Measurements from ENCODE around the gene RFXAP.

RFXAP gene

DNA sequence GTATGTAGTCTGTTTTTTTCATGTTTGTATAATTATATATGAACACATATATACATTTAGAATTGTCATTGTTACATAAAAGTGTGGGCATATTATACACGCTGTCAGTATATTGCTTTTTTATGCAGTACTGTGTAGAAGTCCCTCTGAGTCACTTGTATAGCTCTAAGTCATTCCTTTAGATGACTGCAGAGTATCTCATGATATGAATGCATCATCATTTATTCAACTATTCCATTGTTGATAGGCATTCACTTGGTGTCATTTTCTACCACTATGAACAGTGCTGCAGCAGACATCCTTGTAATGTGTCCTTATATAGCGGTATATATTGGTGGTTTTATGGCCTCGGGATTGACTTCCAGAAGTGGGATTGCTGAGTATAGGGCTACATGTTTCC is 15.3 kb downstream of the RFXAP start:
- no peaks in the 10 kb centered on the region for H3K9me3 ChIP-seq (ENCODE audit: control insufficient read depth, insufficient read depth, low read length)
- no peaks in the 10 kb centered on the region for H3K36me3 ChIP-seq (ENCODE audit: insufficient read depth, low read length)
- peaks cover 2% of the 10 kb centered on the region for H3K4me1 ChIP-seq (ENCODE audit: insufficient read depth, low read length)
- no peak overlapping the region for H3K9ac ChIP-seq (ENCODE audit: low read depth, low read length)

DNA sequence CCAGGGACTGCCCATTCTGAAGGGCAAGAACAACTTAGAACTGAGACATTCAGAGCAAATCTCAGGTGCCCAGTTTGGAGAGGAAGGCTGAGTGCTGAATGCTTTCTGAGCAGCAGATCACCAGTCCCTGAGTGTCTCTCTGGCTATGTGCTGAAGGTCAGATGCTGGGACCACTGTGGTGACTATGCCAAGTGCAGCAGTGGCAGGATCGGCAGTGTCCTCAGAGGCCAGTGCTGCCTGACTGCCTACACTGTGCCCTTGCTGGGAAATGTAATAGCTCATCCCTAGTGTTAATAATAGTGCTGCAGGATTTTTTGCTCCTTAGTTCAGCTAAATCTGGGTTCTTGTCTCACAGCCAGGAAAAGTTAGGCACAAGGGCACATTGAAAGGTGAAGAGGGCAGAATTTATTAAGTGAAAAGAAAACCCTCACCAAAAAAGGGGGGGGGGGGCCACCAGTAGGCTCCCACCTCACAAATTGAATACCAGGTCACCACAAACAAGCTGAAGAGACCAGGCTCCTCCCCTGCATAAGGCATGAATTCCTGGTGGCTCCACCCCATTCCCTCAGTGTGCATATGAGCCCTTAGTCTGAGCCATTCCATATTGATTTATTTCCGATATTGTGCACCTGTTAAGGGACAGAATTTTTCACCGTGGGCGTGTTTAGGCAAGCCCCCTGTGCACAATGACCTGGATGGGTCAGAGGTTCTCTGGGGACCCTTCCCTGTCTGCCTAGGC is 18.5 kb downstream of the RFXAP start:
- H3K36me3 ChIP-seq (ENCODE audit: insufficient read depth, low read length), result no peaks in the 10 kb centered on the region
- no peak overlapping the region for H3K9ac ChIP-seq (ENCODE audit: low read depth, low read length)
- H3K4me1 ChIP-seq (ENCODE audit: insufficient read depth, low read length), result peaks cover 5% of the 10 kb centered on the region
- H3K9me3 ChIP-seq (ENCODE audit: control insufficient read depth, insufficient read depth, low read length), result no peaks in the 10 kb centered on the region

DNA sequence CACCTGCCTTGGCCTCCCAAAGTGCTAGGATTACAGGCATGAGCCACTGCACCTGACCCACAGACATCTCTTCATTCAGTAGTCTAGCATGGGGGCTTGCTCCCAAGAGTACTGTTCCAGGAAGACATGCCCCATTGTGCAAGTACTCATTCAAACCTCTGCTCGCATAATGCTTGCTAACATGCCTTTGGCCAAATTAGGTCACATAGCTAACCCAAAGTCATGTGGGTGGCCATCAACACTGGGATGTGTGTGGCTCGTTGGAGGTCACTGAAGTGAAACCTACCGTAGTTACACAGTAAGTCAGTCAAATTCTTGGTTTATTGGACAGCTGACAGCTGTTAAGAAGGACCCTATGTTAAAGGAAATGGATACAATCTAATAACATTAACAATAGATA is 20.3 kb downstream of the RFXAP start:
- Histone ChIP-seq H3K36me3 (ENCODE audit: insufficient read depth, low read length) (no peaks in the 10 kb centered on the region), H3K4me1 (ENCODE audit: insufficient read depth, low read length) (peaks cover 5% of the 10 kb centered on the region), H3K9ac (ENCODE audit: low read depth, low read length) (no peak overlapping the region), H3K9me3 (ENCODE audit: control insufficient read depth, insufficient read depth, low read length) (no peaks in the 10 kb centered on the region)

DNA sequence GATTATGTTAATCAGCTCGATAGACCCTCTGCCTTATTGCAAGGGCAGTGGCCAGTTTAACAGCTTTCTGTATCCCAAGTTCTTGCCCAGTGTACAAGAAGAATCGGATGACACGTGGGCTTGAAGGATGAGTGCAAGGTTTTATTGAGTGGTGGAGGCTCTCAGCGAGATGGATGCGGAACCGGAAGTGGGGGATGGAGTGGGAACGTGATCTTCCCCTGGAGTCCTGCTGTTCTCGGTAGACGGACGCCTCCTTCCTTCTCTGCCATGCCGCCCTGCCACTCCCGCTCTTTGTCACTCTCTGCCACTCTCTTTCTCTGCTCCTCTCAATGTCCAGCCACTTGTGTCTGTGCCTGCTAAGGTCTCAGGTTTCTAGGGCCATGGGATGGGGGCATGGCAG is 21.0 kb downstream of the RFXAP start:
- Histone ChIP-seq H3K36me3 (ENCODE audit: insufficient read depth, low read length) (no peaks in the 10 kb centered on the region), H3K9me3 (ENCODE audit: control insufficient read depth, insufficient read depth, low read length) (no peaks in the 10 kb centered on the region), H3K4me1 (ENCODE audit: insufficient read depth, low read length) (peaks cover 5% of the 10 kb centered on the region), H3K9ac (ENCODE audit: low read depth, low read length) (no peak overlapping the region)

DNA sequence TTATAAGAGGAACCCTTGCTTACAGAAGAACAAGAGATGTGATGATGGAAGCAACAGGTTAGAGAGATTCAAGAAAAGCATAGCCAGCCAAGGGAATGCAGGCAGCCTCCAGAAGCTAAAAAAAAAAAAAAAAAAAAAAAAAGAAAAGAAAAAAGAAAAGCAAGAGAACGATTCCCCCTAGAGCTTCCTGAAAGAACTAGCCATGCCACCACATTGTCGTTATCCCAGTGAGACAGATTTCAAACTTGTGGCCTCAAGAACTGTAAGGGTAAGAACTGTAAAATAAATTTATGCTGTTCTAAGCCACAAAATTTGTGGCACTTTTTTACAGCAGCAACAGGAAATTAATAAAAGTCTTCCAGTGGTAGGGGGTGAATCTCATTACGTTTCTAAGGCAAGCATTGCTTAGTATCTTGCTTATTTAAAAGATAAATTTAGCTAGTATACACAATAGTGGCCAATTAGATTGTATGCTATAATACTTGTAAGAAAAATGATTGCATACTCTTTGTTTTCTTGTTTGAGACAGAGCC is 21.8 kb downstream of the RFXAP start:
- Histone ChIP-seq H3K9ac (ENCODE audit: low read depth, low read length) (no peak overlapping the region), H3K9me3 (ENCODE audit: control insufficient read depth, insufficient read depth, low read length) (no peaks in the 10 kb centered on the region), H3K4me1 (ENCODE audit: insufficient read depth, low read length) (peaks cover 5% of the 10 kb centered on the region), H3K36me3 (ENCODE audit: insufficient read depth, low read length) (no peaks in the 10 kb centered on the region)

DNA sequence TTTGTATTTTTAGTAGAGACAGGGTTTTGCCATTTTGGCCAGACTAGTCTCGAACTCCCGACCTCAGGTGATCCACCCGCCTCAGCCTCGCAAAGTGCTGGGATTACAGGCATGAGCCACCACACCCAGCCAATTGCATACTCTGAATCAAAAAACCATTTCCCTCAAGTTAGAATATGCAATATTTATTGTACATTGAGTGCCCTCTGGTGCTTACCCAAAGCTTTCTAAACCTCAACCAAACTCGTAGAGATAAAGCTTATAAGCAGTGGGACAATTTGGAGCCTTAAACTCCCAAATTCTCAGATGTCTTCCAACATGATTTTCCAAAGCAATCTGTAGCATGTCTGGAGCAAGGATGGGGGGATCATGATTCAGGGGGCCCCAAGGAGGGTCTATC is 22.4 kb downstream of the RFXAP start:
- Histone ChIP-seq H3K36me3 (ENCODE audit: insufficient read depth, low read length) (no peaks in the 10 kb centered on the region), H3K4me1 (ENCODE audit: insufficient read depth, low read length) (peaks cover 5% of the 10 kb centered on the region), H3K9ac (ENCODE audit: low read depth, low read length) (no peak overlapping the region), H3K9me3 (ENCODE audit: control insufficient read depth, insufficient read depth, low read length) (no peaks in the 10 kb centered on the region)

DNA sequence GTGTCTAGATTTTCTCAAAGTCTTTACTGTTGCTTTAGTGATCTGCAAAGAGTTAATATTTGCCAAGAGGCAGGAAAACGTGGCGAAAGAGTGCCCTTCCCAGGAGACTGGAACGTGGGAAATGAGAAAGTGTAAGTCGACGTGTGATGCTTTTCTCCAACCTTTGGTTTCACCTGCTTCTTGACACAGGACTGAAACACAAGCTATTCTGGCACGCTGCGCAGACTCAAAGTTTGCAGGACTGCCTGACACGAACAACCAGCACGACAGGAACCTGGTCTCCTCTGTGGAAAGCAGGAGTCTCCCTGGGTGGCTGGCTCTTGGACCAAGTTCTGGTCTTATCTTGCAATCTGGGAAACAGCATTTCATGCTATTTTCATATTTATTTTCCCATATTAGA is 28.6 kb downstream of the RFXAP start:
- H3K4me1 ChIP-seq (ENCODE audit: insufficient read depth, low read length), result no peaks in the 10 kb centered on the region
- no peak overlapping the region for H3K9ac ChIP-seq (ENCODE audit: low read depth, low read length)
- no peaks in the 10 kb centered on the region for H3K36me3 ChIP-seq (ENCODE audit: insufficient read depth, low read length)
- H3K9me3 ChIP-seq (ENCODE audit: control insufficient read depth, insufficient read depth, low read length), result no peaks in the 10 kb centered on the region

DNA sequence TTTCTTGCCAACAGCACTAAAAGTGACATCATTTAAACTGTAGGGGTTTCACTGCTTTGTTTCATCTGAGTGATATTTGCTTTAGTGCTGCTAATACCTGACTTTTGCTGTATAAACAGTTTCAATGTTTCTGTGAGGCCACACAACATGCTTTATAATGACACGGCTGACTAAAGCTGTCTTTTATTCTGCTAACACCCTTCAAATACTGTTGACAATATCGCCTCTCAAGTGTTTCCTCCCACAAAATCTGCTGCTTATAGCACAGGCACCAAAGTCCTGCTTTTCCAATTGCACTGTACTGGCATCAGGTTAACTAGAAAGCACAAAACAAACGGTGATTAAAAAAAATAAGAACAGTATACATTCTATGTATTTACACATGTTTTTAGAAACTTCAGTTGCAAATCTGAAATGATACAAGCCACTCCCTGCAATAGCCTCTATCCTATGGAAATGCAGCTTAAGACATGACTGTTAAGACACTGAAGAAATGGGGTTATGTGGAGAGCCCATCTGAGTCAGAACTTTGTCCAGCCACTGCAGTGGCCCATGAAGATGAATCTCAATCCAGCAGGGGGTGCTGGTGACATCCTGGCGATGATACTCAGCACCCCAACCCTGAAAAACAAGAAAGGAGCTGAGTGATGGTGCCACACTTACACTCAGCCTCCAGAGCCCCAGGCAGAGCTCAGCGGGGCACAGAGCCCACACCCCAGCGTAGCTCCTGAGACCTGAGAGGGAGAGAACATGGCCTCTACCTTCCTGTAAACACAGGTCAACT is 29.4 kb downstream of the RFXAP start:
- Histone ChIP-seq H3K9me3 (ENCODE audit: control insufficient read depth, insufficient read depth, low read length) (no peaks in the 10 kb centered on the region), H3K4me1 (ENCODE audit: insufficient read depth, low read length) (no peaks in the 10 kb centered on the region), H3K9ac (ENCODE audit: low read depth, low read length) (no peak overlapping the region), H3K36me3 (ENCODE audit: insufficient read depth, low read length) (no peaks in the 10 kb centered on the region)

DNA sequence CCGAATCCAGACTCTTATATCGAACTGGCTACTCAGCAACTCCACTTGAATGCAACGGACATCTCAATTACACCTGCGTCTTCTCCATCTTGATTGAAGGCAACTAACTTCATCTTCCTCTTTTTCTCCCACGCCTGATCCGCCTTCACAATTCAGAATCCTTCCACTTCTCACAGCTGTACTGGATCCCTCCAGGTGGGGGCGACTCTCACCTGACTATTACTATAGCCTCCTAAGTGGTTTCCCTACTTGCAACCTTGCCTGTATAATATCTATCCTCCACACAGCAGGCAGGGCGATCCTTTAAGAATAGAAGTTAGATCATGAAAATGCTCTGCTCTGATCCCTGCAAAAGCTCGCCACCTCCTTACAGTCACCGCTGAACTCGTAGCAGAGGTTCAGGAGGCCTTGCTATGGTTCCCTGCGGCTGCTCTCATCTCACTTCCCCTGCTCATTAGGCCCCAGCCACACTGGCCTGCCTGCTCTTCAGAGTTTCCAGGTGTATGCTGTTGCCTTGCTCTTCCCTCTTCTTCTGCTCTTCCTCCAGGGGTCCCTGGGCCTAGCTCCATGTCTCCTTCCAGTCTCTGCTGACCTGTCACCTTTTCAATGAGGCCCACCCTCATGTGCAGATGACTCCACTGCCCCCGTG is 31.9 kb downstream of the RFXAP start:
- no peaks in the 10 kb centered on the region for H3K4me1 ChIP-seq (ENCODE audit: insufficient read depth, low read length)
- H3K9me3 ChIP-seq (ENCODE audit: control insufficient read depth, insufficient read depth, low read length), result no peaks in the 10 kb centered on the region
- no peaks in the 10 kb centered on the region for H3K36me3 ChIP-seq (ENCODE audit: insufficient read depth, low read length)
- no peak overlapping the region for H3K9ac ChIP-seq (ENCODE audit: low read depth, low read length)

DNA sequence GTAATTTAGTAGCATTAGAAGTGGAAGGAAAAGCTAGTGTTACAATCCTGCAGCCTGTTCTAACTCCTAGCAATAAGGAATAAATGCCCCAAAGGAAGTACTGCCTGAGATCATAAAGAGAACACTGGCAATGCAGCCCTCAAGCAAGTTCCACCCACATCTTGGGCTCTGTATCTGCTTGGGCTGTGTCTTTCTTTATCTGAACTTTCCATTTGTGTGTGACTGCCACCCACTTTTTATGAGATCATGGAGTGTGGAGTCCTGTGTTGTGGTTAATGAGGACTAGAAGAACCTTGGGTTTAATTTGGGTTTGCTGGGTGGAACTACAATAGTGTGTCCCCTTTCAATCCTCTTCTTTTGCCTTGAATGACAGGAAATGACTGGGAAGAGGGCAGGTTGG is 38.2 kb downstream of the RFXAP start:
- Histone ChIP-seq H3K36me3 (ENCODE audit: insufficient read depth, low read length) (no peaks in the 10 kb centered on the region), H3K9me3 (ENCODE audit: control insufficient read depth, insufficient read depth, low read length) (no peaks in the 10 kb centered on the region), H3K4me1 (ENCODE audit: insufficient read depth, low read length) (peaks cover 2% of the 10 kb centered on the region; the same call in 1 of the 2 replicates), H3K9ac (ENCODE audit: low read depth, low read length) (no peak overlapping the region)

DNA sequence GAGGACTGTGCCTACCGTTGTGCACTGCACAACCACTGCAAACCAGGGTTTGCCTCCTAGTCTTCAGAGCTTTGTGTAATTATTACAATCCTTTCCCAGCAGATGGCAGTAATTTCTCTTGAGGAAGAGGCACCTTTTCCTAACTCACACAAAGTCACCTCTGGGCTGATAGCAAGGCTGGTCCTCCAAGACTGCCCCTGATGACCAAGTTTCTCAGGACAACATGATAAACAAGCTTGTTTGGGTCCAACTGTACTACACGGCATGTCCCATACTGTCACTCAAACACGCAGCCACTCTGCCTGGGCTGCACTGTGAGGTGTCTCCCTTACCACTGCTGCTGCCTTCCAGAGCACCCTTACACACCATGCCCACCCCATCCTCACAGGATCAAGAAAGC is 39.3 kb downstream of the RFXAP start:
- Histone ChIP-seq H3K4me1 (ENCODE audit: insufficient read depth, low read length) (peaks cover 3% of the 10 kb centered on the region; the same call in 1 of the 2 replicates), H3K9me3 (ENCODE audit: control insufficient read depth, insufficient read depth, low read length) (no peaks in the 10 kb centered on the region), H3K36me3 (ENCODE audit: insufficient read depth, low read length) (no peaks in the 10 kb centered on the region), H3K9ac (ENCODE audit: low read depth, low read length) (no peak overlapping the region)

DNA sequence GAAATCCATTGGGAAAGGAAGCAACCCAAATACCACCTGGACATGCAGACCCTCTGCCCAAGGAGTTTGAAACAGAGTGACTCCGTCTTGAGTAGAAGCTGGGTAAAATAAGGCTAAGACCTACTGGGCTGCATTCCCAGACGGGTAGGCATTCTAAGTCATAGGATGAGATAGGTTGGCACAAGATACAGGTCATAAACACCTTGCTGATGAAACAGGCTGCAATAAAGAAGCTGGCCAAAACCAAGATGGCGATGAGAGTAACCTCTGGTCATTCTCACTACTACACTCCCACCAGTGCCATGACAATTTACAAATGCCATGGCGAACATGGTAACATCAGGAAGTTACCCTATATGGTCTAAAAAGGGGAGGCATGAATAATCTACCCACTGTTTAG is 40.2 kb downstream of the RFXAP start:
- peaks cover 3% of the 10 kb centered on the region; the same call in 1 of the 2 replicates for H3K4me1 ChIP-seq (ENCODE audit: insufficient read depth, low read length)
- H3K9ac ChIP-seq (ENCODE audit: low read depth, low read length), result no peak overlapping the region
- no peaks in the 10 kb centered on the region for H3K9me3 ChIP-seq (ENCODE audit: control insufficient read depth, insufficient read depth, low read length)
- H3K36me3 ChIP-seq (ENCODE audit: insufficient read depth, low read length), result no peaks in the 10 kb centered on the region

DNA sequence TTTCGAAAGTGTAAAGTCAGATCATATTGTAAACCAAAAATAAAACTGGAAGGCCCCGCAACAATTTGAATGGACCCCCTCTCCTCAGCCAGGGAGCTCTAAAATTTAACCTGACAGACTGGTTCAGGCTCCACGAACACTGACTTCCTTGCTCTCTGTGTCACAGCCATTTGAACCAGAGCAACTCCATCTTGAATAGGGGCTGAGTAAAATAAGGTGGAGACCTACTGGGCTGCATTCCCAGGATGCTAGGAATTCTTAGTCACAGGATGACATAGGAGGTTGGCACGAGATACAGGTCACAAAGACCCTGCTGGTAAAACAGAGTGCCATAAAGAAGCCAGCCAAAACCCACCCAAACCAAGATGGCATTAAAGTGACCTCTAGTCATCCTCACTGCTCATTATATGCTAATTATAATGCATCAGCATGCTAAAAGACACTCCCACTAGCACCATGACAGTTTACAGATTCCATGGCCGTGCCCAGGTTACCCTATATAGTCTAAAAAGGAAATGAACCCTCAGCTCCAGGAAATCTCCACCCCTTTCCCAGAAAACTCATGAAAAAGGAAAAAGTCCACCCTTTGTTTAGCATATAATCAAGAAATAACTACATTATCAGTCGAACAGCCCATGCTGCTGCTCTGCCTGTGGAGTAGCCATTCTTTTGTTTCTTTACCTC is 43.1 kb downstream of the RFXAP start:
- Histone ChIP-seq H3K36me3 (ENCODE audit: insufficient read depth, low read length) (no peaks in the 10 kb centered on the region), H3K9me3 (ENCODE audit: control insufficient read depth, insufficient read depth, low read length) (no peaks in the 10 kb centered on the region), H3K9ac (ENCODE audit: low read depth, low read length) (no peak overlapping the region), H3K4me1 (ENCODE audit: insufficient read depth, low read length) (peaks cover 6% of the 10 kb centered on the region)

DNA sequence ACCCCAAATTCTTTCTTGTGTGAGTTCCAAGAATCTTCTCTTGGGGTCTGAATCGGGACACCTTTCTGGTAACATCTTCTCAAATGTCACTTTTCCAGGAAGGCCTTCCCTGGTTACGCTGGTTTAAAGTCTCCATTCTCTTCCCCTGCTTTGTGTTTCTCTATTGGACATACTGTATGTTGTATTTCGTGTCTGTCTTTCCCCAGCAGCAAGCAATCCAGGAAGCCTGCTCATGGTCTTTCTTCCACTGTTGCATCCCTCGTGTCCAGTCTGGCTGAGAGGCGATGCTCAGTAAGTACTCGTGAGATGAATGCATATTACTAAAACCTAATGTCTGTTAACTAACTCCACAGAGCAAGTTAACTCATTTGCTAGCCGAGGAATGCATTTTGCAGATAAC is 43.7 kb downstream of the RFXAP start:
- Histone ChIP-seq H3K9ac (ENCODE audit: low read depth, low read length) (no peak overlapping the region), H3K9me3 (ENCODE audit: control insufficient read depth, insufficient read depth, low read length) (no peaks in the 10 kb centered on the region), H3K36me3 (ENCODE audit: insufficient read depth, low read length) (no peaks in the 10 kb centered on the region), H3K4me1 (ENCODE audit: insufficient read depth, low read length) (peaks cover 6% of the 10 kb centered on the region)

Data from ES-I3 (cell line).